Uterus (tissue), 2 donors: ENCODE measurements around the gene YAE1.

ENCODE experiments used
- POLR2A ChIP-seq, 2 donors: fragments of 450-650 bp; IDR thresholded peaks; one replicate each; pipeline ENCODE4 v1.6.1; 2016; ENCODE audit warnings: antibody characterized with exemption in 2 of 2, mild to moderate bottlenecking in 1 of 2, moderate library complexity in 1 of 2
- TF ChIP-seq, protein P1 (sequence below), 4 experiments: fragments of 200-600 bp in 2 of 4; fragments of 450-650 bp in 2 of 4; sonication (generic) in 2 of 4; IDR thresholded peaks; one replicate each; pipeline ENCODE4 v1.5.1; 2016 to 2019; ENCODE audit warnings: antibody characterized with exemption in 4 of 4, mild to moderate bottlenecking in 2 of 4, moderate library complexity in 1 of 4

DNA sequence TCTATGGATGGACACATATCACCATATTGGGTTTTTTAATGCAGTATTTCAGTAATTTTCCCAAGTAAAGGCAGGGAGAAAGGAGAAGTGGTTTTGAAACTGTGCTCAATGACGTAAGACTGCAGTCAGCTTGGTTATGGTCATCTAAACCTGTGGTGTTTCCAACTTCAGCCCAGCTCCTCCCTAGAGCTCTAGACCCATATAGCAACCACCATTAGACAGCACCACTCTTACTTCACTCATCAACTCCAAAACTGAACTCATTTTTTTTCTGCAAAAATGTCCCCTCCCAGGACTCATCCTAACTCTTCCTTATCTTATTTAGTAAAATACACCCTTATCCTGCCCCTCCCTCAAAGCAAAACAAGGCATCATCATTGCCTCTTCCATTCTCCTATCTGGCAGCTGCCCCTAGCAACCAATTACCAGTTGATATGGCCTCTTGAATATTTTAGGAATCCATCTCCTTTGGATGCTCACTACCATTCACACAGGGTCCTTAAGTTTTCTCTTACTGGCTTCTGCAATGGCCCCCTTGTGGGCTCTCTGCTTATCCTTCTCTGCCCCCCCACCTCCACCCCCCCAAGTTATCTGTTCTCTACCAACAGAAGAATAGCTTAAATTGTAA, 55.7 kb downstream of the YAE1 start:
- TF ChIP-seq POLR2A (IDR thresholded peaks at IDR 0.05), result no peak
- TF ChIP-seq, protein P1, sequence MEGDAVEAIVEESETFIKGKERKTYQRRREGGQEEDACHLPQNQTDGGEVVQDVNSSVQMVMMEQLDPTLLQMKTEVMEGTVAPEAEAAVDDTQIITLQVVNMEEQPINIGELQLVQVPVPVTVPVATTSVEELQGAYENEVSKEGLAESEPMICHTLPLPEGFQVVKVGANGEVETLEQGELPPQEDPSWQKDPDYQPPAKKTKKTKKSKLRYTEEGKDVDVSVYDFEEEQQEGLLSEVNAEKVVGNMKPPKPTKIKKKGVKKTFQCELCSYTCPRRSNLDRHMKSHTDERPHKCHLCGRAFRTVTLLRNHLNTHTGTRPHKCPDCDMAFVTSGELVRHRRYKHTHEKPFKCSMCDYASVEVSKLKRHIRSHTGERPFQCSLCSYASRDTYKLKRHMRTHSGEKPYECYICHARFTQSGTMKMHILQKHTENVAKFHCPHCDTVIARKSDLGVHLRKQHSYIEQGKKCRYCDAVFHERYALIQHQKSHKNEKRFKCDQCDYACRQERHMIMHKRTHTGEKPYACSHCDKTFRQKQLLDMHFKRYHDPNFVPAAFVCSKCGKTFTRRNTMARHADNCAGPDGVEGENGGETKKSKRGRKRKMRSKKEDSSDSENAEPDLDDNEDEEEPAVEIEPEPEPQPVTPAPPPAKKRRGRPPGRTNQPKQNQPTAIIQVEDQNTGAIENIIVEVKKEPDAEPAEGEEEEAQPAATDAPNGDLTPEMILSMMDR (IDR thresholded peaks at IDR 0.05), result no peak
